OCI-LY3 (cell line): Measurements from ENCODE around the gene ZSCAN10.

Experiments
- CTCF ChIP-seq: fragments of 200-600, 300-600 bp; sonication (generic); IDR thresholded peaks from 2 replicates; pipeline ENCODE4 v1.5.1; 2014; ENCODE audit warnings: antibody characterized with exemption, low read length, low read depth
- EZH2phosphoT487 ChIP-seq: fragments of 200-600 bp; shearing (Covaris generic); IDR thresholded peaks from 2 replicates; pipeline ENCODE4 v1.6.1; 2018; ENCODE audit warnings: antibody characterized with exemption, mixed run types, low read depth

GRCh38 chr16:3147046-3147756 lies 48.1 kb upstream of the ZSCAN10 start:
- no peak for TF ChIP-seq CTCF
- no peak for TF ChIP-seq EZH2phosphoT487
